SK-N-SH (cell line): ENCODE measurements around the gene MRNIP. TPM values are rescaled to one million over a fixed set of nuclear protein-coding genes. Genes with fewer than 3 reads are reported as not detected.
A peak's percentile ranks its signal among the peaks of the same experiment; 100 is the strongest.

ENCODE experiments used
- CTCF ChIA-PET: fragments of 300-600, 350-600 bp; formaldehyde crosslinking; extraction: SDS; loops from one replicate; lab custom pipeline; 2021; lab: Yijun Ruan, JAX
- POLR2A ChIA-PET: fragments of 350-600 bp; sonication (Branson Sonifier 250); formaldehyde crosslinking; extraction: SDS; loops from one replicate; lab custom pipeline; 2020; ENCODE audit warnings: antibody characterized with exemption, inconsistent platforms; lab: Yijun Ruan, JAX
- DNase-seq: peaks from one replicate; pipeline ENCODE4 v3.0.0; 2012
- H2AFZ ChIP-seq: fragments of 200-600 bp; sonication (generic); 2 replicates; pipeline ENCODE4 v1.8.1; 2016; ENCODE audit warnings: antibody characterized with exemption, mild to moderate bottlenecking, low read depth
- H3F3A ChIP-seq: fragments of 200-600 bp; sonication (generic); replicated peaks from 2 replicates; pipeline ENCODE3; 2016; ENCODE audit warnings: antibody characterized with exemption, mild to moderate bottlenecking; ENCODE audit not compliant: insufficient read depth
- H3K27ac ChIP-seq, 2 experiments: fragments of 200-500 bp in 1 of 2; fragments of 200-600 bp in 1 of 2; sonication (Bioruptor generic) in 1 of 2; sonication (generic), shearing (Covaris generic) in 1 of 2; 2 replicates each; pipeline versions ENCODE4 v1.5.1 to v1.6.1; 2014 to 2016; ENCODE audit warnings: low read depth in 2 of 2, inconsistent platforms in 1 of 2, low read length in 1 of 2, mild to moderate bottlenecking in 1 of 2, mixed read lengths in 1 of 2
- H3K27me3 ChIP-seq: fragments of 200-600 bp; sonication (generic), shearing (Covaris generic); 2 replicates; pipeline ENCODE4 v1.6.1; 2016; ENCODE audit warnings: mixed run types; ENCODE audit not compliant: insufficient read depth
- H3K36me3 ChIP-seq, 2 experiments: fragments of 200-500 bp in 1 of 2; fragments of 200-600 bp in 1 of 2; sonication (Bioruptor generic) in 1 of 2; sonication (generic) in 1 of 2; replicated peaks in 1 of 2; 2 replicates each; pipeline versions ENCODE3 to v1.5.1; 2014 to 2016; ENCODE audit warnings: low read length in 1 of 2, mild to moderate bottlenecking in 1 of 2; ENCODE audit not compliant: insufficient read depth in 2 of 2, control insufficient read depth in 1 of 2
- H3K4me1 ChIP-seq, 2 experiments: fragments of 200-500 bp in 1 of 2; fragments of 200-600 bp in 1 of 2; sonication (Bioruptor generic) in 1 of 2; sonication (generic), shearing (Covaris generic) in 1 of 2; 2 replicates each; pipeline versions ENCODE4 v1.5.1 to v1.6.1; 2014 to 2016; ENCODE audit warnings: low read depth in 1 of 2, low read length in 1 of 2, mixed run types in 1 of 2; ENCODE audit not compliant: insufficient read depth in 2 of 2, control insufficient read depth in 1 of 2
- H3K4me2 ChIP-seq: fragments of 200-600 bp; sonication (generic), shearing (Covaris generic); 2 replicates; pipeline ENCODE4 v1.6.1; 2017; ENCODE audit warnings: mixed run types
- H3K4me3 ChIP-seq, 2 experiments: fragments of 200-500 bp in 1 of 2; fragments of 200-600 bp in 1 of 2; sonication (Bioruptor generic) in 1 of 2; sonication (generic), shearing (Covaris generic) in 1 of 2; 2 replicates each; pipeline versions ENCODE4 v1.5.1 to v1.8.1; 2014 to 2016; ENCODE audit warnings: low read depth in 2 of 2, inconsistent platforms in 1 of 2, low read length in 1 of 2, mild to moderate bottlenecking in 1 of 2, mixed read lengths in 1 of 2, moderate library complexity in 1 of 2
- H3K79me2 ChIP-seq: fragments of 200-600 bp; sonication (generic); 2 replicates; pipeline ENCODE4 v1.8.1; 2017; ENCODE audit warnings: mild to moderate bottlenecking; ENCODE audit not compliant: insufficient read depth
- H3K9ac ChIP-seq: fragments of 200-600 bp; sonication (generic); 2 replicates; pipeline ENCODE4 v1.6.1; 2017; ENCODE audit warnings: mixed run types
- H3K9me2 ChIP-seq: fragments of 200-600 bp; sonication (generic); 2 replicates; pipeline ENCODE4 v1.6.1; 2017; ENCODE audit warnings: mixed run types
- H3K9me3 ChIP-seq: fragments of 200-600 bp; sonication (generic); 2 replicates; pipeline ENCODE4 v1.6.1; 2017; ENCODE audit warnings: mixed run types, mild to moderate bottlenecking, moderate library complexity
- H4K20me1 ChIP-seq: fragments of 200-600 bp; sonication (generic); 2 replicates; pipeline ENCODE4 v1.6.1; 2017; ENCODE audit warnings: mild to moderate bottlenecking, mixed run types; ENCODE audit not compliant: insufficient read depth
- ELF1 ChIP-seq: IDR thresholded peaks from 2 replicates; pipeline ENCODE4 v1.4.0; 2012
- FOSL2 ChIP-seq: IDR thresholded peaks from 2 replicates; pipeline ENCODE4 v1.4.0; 2012; ENCODE audit warnings: low read depth, mild to moderate bottlenecking, moderate library complexity, borderline replicate concordance
- FOXJ3 ChIP-seq: sonication (generic); formaldehyde crosslinking; IDR thresholded peaks from 2 replicates; pipeline ENCODE4 v1.5.1; 2020; ENCODE audit warnings: mild to moderate bottlenecking, missing genetic modification reagents
- FOXM1 ChIP-seq: IDR thresholded peaks from 2 replicates; pipeline ENCODE4 v1.4.0; 2012; ENCODE audit warnings: low read depth, mild to moderate bottlenecking
- GABPA ChIP-seq: IDR thresholded peaks from 2 replicates; pipeline ENCODE4 v1.4.0; 2012; ENCODE audit warnings: low read depth, mild to moderate bottlenecking
- GATA2 ChIP-seq: sonication (generic); formaldehyde crosslinking; IDR thresholded peaks from 2 replicates; pipeline ENCODE4 v1.5.0; 2020; ENCODE audit warnings: mild to moderate bottlenecking, missing genetic modification reagents
- JUND ChIP-seq: IDR thresholded peaks from 2 replicates; pipeline ENCODE4 v1.4.0; 2012
- MAX ChIP-seq: IDR thresholded peaks from 2 replicates; pipeline ENCODE4 v1.4.0; 2012; ENCODE audit warnings: low read depth
- MEF2A ChIP-seq: IDR thresholded peaks from 2 replicates; pipeline ENCODE4 v1.4.0; 2012; ENCODE audit warnings: low read depth, borderline replicate concordance
- MXI1 ChIP-seq: IDR thresholded peaks from 2 replicates; pipeline ENCODE4 v1.6.1; 2012; ENCODE audit warnings: mild to moderate bottlenecking, low read depth, low read length, improper control_type of control experiment
- NFIC ChIP-seq: IDR thresholded peaks from 2 replicates; pipeline ENCODE4 v1.4.0; 2012; ENCODE audit warnings: borderline replicate concordance
- POLR2AphosphoS5 ChIP-seq: IDR thresholded peaks from 2 replicates; pipeline ENCODE4 v1.6.1; 2012; ENCODE audit warnings: low read depth, low read length
- RAD21 ChIP-seq: IDR thresholded peaks from 2 replicates; pipeline ENCODE4 v1.6.1; 2012; ENCODE audit warnings: mild to moderate bottlenecking, low read length
- RXRA ChIP-seq: IDR thresholded peaks from 2 replicates; pipeline ENCODE4 v1.4.0; 2012; ENCODE audit warnings: low read depth, mild to moderate bottlenecking, borderline replicate concordance
- SMC3 ChIP-seq: IDR thresholded peaks from 2 replicates; pipeline ENCODE4 v1.6.1; 2012; ENCODE audit warnings: low read depth, low read length, improper control_type of control experiment
- TAF1 ChIP-seq: IDR thresholded peaks from 2 replicates; pipeline ENCODE4 v1.6.1; 2012; ENCODE audit warnings: low read depth, mild to moderate bottlenecking, low read length, moderate library complexity, borderline replicate concordance
- USF2 ChIP-seq: fragments of 150-350 bp; IDR thresholded peaks from 2 replicates; pipeline ENCODE4 v1.6.1; 2017; ENCODE audit warnings: antibody characterized with exemption, low read length, low read depth, borderline replicate concordance
- ZBTB33 ChIP-seq: IDR thresholded peaks from 2 replicates; pipeline ENCODE4 v1.4.0; 2012; ENCODE audit warnings: low read depth, borderline replicate concordance
- WGBS: methylation state at CpG from one replicate; pipeline ENCODE4 v1.1.6; 2017; ENCODE audit warnings: low lambda C conversion rate; 5-methylcytosine and 5-hydroxymethylcytosine counted together
- polyA plus RNA-seq, 3 experiments: library from polyadenylated mRNA; depleted of rRNA; stranded (reverse); fragments of >200 nt; gene quantifications; 2 replicates each; pipeline ENCODE4 v1.2.3, GENCODE V29; 2012
- TF ChIP-seq, protein P1 (sequence below): IDR thresholded peaks from 2 replicates; pipeline ENCODE4 v1.6.1; 2012; ENCODE audit warnings: mild to moderate bottlenecking, low read depth, low read length, moderate library complexity

The MRNIP gene
- polyA plus RNA-seq, 1 of the 3 experiments (the other 2 are of a cell fraction) = 32.8 TPM

DNA sequence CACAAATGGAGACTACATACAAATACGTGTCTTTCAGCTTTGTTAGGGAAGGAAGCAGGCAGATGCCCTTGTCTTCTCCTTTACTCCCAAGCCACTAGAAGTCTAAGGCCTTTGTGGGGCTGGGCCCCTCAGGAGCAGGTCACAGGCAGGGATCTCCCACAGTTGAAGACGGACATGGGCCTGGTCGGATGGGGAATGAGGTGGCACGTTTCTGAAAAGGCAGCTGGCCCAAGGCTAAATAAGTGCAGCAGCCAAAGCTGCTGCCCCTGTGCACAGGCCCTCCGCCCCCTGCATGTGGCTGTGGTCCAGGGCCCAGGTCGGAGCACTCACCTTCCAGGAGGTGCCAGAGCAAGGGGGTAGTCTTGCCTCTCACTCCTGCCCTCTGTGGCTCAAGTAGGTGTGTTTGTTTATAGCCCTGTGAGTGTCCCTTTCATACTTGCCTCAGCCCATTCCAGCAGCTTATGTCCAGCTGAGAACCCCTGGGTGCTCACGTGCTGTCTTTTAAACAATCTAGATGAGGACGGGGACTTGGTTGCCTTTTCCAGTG is 36.1 kb downstream of the MRNIP start:
- Histone ChIP-seq H3K27ac (peak overlapping the region in 1 of 2 experiments; percentile 56; a peak in 2 of 4 replicates), H3K4me1 (peaks cover 22 to 39% of the 10 kb centered on the region in 2 experiments), H3K27me3 (no peaks in the 10 kb centered on the region), H3K9me2 (no peaks in the 10 kb centered on the region), H3K4me2 (peak overlapping the region; percentile 75), H3K4me3 (peak overlapping the region; percentile 97), H3K36me3 (peaks cover 38 to 43% of the 10 kb centered on the region in 2 experiments), H3K9ac (peak overlapping the region; percentile 97; the same call in 1 of the 2 replicates), H3F3A (peaks cover 11% of the 10 kb centered on the region), H3K9me3 (no peaks in the 10 kb centered on the region), H4K20me1 (peaks cover 65% of the 10 kb centered on the region), H3K79me2 (peaks cover 70% of the 10 kb centered on the region), H2AFZ (no peak overlapping the region)
- no peak for DNase-seq
- 58% methylated on average over 6 of the region's 8 CpGs for WGBS
- ChIA-PET POLR2A (interaction anchor here (0.6 to 1.0 kb wide), 5 partner anchors 11 to 58 kb away, joined by 3 to 6 read pairs (median 3); partner anchors contain the start of gene MRNIP), CTCF (interaction anchor here (1.2 to 1.8 kb wide), 3 partner anchors 21 to 60 kb away, joined by 4 to 10 read pairs (median 7); no protein-coding TSS in a partner anchor)
- TF ChIP-seq TAF1 (no peak), NFIC (no peak), FOXJ3 (CRISPR knock-in tag) (no peak), JUND (no peak), ELF1 (no peak), RXRA (no peak), GABPA (no peak), FOXM1 (no peak), FOSL2 (no peak), ZBTB33 (no peak), POLR2AphosphoS5 (no peak), MXI1 (no peak)

DNA sequence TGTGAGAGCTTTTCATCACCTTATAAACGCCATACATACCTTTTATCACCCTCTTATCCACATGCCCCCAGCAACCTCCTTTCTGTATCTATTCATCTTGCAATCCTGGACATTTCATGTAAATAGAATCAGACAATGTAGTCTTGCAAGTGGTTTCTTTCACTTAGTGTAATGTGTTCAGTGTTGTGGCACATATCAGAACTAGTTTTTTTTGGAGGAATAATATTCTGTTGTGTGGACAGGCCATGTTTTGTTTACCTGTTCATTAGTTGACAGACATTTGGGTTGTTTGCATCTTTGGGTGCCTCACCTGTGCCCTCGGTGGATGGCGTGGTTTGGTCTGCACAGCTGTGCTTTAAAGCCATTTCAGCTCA is 36.6 kb downstream of the MRNIP start:
- CTCF ChIA-PET = interaction anchor here (1.2 to 1.8 kb wide), 4 partner anchors 20 to 59 kb away, joined by 4 to 10 read pairs (median 6); no protein-coding TSS in a partner anchor
- TF ChIP-seq USF2 = no peak
- no peak for TF ChIP-seq MEF2A
- 0 out of 2 replicates have a peak, but pooled peaks have one; percentile 1 for TF ChIP-seq MAX
- no peak for TF ChIP-seq SMC3
- TF ChIP-seq FOXJ3 (CRISPR knock-in tag) = 0 out of 2 replicates have a peak, but pooled peaks have one; percentile 6
- TF ChIP-seq RXRA = no peak
- peak; percentile 40 for TF ChIP-seq GATA2 (CRISPR knock-in tag)
- TF ChIP-seq, protein P1, sequence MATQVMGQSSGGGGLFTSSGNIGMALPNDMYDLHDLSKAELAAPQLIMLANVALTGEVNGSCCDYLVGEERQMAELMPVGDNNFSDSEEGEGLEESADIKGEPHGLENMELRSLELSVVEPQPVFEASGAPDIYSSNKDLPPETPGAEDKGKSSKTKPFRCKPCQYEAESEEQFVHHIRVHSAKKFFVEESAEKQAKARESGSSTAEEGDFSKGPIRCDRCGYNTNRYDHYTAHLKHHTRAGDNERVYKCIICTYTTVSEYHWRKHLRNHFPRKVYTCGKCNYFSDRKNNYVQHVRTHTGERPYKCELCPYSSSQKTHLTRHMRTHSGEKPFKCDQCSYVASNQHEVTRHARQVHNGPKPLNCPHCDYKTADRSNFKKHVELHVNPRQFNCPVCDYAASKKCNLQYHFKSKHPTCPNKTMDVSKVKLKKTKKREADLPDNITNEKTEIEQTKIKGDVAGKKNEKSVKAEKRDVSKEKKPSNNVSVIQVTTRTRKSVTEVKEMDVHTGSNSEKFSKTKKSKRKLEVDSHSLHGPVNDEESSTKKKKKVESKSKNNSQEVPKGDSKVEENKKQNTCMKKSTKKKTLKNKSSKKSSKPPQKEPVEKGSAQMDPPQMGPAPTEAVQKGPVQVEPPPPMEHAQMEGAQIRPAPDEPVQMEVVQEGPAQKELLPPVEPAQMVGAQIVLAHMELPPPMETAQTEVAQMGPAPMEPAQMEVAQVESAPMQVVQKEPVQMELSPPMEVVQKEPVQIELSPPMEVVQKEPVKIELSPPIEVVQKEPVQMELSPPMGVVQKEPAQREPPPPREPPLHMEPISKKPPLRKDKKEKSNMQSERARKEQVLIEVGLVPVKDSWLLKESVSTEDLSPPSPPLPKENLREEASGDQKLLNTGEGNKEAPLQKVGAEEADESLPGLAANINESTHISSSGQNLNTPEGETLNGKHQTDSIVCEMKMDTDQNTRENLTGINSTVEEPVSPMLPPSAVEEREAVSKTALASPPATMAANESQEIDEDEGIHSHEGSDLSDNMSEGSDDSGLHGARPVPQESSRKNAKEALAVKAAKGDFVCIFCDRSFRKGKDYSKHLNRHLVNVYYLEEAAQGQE = no peak
- TF ChIP-seq RAD21 = no peak
- no peak for DNase-seq
- Histone ChIP-seq H3K9me3 (no peaks in the 10 kb centered on the region), H3F3A (peaks cover 11% of the 10 kb centered on the region), H3K4me1 (peaks cover 22 to 39% of the 10 kb centered on the region in 2 experiments), H3K9me2 (no peaks in the 10 kb centered on the region), H3K4me2 (peak overlapping the region; percentile 75), H3K79me2 (peaks cover 67% of the 10 kb centered on the region), H2AFZ (no peak overlapping the region), H3K4me3 (peak overlapping the region; percentile 97), H4K20me1 (peaks cover 61% of the 10 kb centered on the region), H3K9ac (peak overlapping the region; percentile 97; the same call in 1 of the 2 replicates), H3K27ac (peak overlapping the region; percentile 56 to 94; a peak in 3 of 4 replicates), H3K36me3 (peaks cover 37 to 38% of the 10 kb centered on the region in 2 experiments), H3K27me3 (no peaks in the 10 kb centered on the region)
- POLR2A ChIA-PET = interaction anchor here (0.6 to 1.0 kb wide), 5 partner anchors 11 to 58 kb away, joined by 3 to 6 read pairs (median 3); partner anchors contain the start of gene MRNIP
- WGBS = 49% methylated on average over 3 of the region's 3 CpGs
